Fibroblast of mammary gland (primary cell): ENCODE results near the gene CLDN8.

Experiments used
- DNase-seq: peaks from one replicate; pipeline ENCODE4 v3.0.0-alpha.2; 2010; ENCODE audit warnings: low read depth
- H3K4me3 ChIP-seq: 2 replicates; pipeline ENCODE4 v1.5.1; 2011; ENCODE audit warnings: low read depth, mild to moderate bottlenecking, low read length, moderate library complexity; ENCODE audit not compliant: control insufficient read depth
- CTCF ChIP-seq: conservative IDR thresholded peaks from 2 replicates; pipeline ENCODE4 v1.5.1; 2011; ENCODE audit warnings: low read depth, low read length, inconsistent platforms; ENCODE audit not compliant: control insufficient read depth, insufficient read depth

CLDN8 gene

GRCh38 chr21:30233228-30234020 is 17.5 kb upstream of the CLDN8 start:
- peak; percentile 78 for DNase-seq
- TF ChIP-seq CTCF: no peak
- H3K4me3 ChIP-seq: no peak overlapping the region

GRCh38 chr21:30232011-30232410 is 16.1 kb upstream of the CLDN8 start:
- DNase-seq: peak; percentile 65
- TF ChIP-seq CTCF: no peak
- no peak overlapping the region for H3K4me3 ChIP-seq

- no peak for TF ChIP-seq CTCF
- DNase-seq: peak; percentile 100
- no peak overlapping the region for H3K4me3 ChIP-seq
These were observed 11.9 kb upstream of the CLDN8 start for GRCh38 chr21:30227633-30228404.

GRCh38 chr21:30227128-30227527 is 11.2 kb upstream of the CLDN8 start:
- no peak for DNase-seq
- H3K4me3 ChIP-seq: no peak overlapping the region
- TF ChIP-seq CTCF: no peak

GRCh38 chr21:30223596-30223995 is 7.7 kb upstream of the CLDN8 start:
- TF ChIP-seq CTCF: no peak
- H3K4me3 ChIP-seq: no peak overlapping the region
- DNase-seq: no peak

- no peak for TF ChIP-seq CTCF
- no peak overlapping the region for H3K4me3 ChIP-seq
- no peak for DNase-seq
These were observed 6.8 kb upstream of the CLDN8 start for GRCh38 chr21:30222724-30223123.

- no peak for DNase-seq
- no peak for TF ChIP-seq CTCF
- H3K4me3 ChIP-seq: no peak overlapping the region
These were observed 4.8 kb downstream of the CLDN8 start for GRCh38 chr21:30211071-30211470.
